NCI-H1417 treated with DMSO at 0.1 percent for 48 hours (cell line): ENCODE measurements around the gene INSM1.
"Not testable (repeated sequence)": the region's sequence is repeated elsewhere in the genome, so short reads cannot be mapped to it uniquely, and the experiment has no call there.

ENCODE experiments used
- DNase-seq: peaks from one replicate; lab custom pipeline; 2025; lab: John Stamatoyannopoulos, UW

INSM1 gene, protein sequence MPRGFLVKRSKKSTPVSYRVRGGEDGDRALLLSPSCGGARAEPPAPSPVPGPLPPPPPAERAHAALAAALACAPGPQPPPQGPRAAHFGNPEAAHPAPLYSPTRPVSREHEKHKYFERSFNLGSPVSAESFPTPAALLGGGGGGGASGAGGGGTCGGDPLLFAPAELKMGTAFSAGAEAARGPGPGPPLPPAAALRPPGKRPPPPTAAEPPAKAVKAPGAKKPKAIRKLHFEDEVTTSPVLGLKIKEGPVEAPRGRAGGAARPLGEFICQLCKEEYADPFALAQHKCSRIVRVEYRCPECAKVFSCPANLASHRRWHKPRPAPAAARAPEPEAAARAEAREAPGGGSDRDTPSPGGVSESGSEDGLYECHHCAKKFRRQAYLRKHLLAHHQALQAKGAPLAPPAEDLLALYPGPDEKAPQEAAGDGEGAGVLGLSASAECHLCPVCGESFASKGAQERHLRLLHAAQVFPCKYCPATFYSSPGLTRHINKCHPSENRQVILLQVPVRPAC

GRCh38 chr20:20367575-20368417, at the start of gene INSM1:
TSS of gene INSM1 (plus strand) at chr20:20368104. CDS start at chr20:20368268, 164 bp downstream.
- DNase-seq, result peak; percentile 98

DNA sequence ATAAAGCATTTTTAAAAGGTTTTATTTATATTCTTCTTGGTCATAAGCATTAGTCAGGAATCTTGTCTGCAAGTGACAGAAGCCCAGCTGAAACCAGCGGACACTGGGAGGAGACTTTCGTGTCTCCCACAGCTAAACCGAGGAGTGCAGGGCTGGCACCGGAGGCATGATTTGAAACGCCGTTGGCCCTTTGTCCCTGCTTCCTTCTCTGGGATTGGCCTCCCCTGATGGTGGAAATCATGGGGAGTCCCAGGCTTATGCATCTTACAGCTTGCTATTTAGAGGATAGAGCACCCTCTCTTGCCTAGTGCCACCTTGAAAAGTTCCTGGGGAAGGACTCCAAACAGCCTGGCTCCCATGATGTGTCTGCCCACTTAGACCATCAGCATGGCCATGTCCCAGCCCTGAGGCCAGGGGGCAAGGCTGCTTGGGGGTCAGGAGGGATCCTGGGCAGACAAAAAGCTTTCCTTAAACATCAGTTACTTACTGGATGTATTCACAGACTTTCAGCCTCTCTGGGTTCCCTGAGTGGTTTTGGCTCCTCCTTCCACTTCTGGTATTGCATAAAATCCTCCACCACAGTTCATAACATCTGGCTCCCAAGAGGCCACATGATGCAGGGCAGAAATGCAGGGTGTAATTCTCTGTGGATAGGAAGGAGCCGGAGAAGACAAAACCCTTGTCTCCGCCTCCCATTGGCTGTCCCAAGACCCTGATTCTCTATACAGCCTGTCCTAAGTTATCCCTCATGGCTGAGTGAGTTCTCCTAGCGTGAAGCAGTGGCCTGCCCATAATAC, 49.3 kb upstream of the INSM1 start:
- DNase-seq, result no peak

DNA sequence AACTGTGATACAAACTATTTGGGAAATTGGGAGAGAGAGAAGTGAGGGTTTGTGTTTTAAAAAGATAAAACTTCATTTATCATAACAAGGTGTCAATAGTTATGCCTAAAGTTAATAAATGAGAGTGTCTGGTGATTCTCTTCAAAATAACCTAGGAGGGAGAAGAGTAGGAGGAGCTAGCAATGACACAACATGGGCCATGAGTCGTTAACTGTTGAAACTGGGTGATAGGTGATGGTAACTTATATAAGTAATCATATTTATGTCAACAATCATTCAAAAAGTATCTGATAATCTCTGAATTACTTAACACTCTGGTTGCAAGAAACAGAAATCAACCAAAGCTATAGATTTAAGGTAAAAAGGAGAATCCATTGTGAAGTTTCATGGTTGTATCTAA, 46.8 kb upstream of the INSM1 start:
- no peak for DNase-seq

- DNase-seq, result no peak
These were observed 46.0 kb upstream of the INSM1 start for GRCh38 chr20:20321917-20322316.

DNA sequence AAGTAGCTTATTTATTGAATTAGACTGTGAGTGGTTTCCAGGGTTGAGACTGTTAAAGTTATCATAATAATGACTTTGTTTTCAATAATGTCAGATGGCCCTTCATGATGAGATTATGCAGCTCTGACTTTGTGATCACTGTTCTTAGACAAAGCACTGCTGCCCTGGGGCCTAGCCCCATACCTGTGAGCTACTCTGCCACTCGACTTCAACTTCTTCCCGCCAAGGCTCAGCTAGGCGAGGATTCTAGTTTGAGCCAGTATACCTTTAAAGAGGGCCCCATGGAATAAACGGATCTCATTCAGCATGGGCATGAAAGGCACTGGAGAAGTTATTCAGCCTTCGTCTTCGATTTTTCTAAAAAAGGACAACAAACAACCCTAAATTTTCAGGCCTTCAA, 45.0 kb upstream of the INSM1 start:
- DNase-seq, result no peak

- DNase-seq, result no peak
These were observed 40.2 kb upstream of the INSM1 start for GRCh38 chr20:20327746-20328145.

- DNase-seq, result no peak
These were observed 38.3 kb upstream of the INSM1 start for GRCh38 chr20:20329564-20329963.

DNA sequence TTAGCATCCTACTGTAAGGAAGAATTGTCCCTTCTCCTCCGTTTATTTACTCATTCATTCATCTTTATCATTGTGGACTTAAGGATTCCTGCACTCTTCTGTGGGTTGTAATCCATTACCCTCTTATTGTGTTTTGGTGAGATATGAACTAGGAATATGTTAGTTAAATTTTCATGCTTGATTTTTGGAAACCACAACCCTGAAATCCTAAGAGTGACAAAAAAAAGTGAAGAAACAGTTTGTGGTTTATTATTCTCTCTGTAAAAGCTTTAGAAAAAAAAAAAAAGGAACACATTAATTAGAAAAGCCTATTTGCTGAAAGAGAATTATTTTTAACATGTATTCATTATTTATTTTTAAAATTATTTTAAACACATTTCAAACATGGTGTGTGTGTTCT, 36.7 kb upstream of the INSM1 start:
- DNase-seq, result no peak

DNA sequence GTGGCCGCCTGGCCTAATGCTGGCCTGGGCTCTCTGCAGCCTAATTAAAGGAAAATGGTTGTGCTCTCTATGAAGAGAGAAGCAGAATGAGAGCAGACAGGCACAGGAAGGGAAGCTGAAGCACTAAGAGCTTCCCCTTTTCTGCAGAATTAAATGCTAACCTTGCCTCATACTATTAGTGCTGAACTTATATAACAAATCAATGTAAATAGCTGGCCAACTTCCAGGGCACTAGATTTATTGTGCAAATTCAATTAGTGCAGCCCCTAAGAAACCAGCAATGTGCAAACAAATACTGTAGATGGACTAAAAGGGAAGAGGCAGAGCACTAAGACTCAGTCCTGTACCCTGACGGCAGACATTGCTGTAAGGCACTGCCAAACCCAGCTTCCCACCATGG, 36.1 kb upstream of the INSM1 start:
- no peak for DNase-seq

DNA sequence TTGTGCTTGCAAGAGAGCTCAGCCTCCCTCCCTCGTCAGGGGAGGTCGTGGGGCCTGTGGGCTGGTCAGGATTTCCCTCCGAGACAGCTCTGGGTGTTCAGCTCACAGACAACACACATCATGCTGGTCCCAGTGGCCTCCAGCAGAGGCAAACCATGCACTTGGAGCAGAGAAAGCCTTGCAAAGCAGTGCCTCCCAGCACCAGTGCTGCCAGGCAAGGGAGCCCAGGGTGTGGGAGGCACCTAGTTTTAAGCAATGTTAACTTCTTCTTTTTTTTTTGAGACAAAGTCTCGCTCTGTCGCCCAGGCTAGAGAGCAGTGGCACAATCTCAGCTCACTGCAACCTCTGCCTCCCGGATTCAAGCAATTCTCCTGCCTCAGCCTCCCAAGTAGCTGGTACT, 34.0 kb upstream of the INSM1 start:
- DNase-seq, result no peak

GRCh38 chr20:20334489-20334888, 33.4 kb upstream of the INSM1 start:
- DNase-seq, result no peak

DNA sequence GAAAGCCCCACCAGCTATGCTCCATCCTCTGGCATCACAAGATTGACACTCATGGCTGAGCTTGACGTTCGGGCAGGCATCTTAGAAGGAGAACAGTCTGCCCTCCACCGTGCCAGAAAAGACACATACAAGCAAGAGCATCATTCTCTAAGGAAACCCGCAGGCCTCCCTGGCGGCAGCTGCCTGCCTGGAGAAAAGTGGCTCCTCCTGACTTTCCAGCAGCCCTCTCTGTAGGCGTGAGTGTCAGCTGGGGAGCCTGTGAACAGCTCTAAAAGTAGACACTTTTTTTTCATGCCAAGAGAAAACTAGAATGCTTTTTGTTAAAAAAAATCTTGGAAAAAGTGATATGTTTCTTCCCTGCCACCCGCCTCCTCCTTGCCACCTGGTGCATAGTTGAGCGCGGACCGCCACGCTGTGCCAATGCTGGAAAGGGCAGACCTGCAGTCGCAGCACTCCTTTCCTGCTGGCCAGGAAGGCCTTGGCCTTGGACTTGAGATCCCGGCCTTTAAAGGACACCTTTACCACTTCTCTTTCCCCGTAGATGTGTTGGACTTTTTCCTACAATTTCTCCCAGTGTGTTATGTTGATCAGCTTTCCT, 29.7 kb upstream of the INSM1 start:
- DNase-seq, result no peak

DNA sequence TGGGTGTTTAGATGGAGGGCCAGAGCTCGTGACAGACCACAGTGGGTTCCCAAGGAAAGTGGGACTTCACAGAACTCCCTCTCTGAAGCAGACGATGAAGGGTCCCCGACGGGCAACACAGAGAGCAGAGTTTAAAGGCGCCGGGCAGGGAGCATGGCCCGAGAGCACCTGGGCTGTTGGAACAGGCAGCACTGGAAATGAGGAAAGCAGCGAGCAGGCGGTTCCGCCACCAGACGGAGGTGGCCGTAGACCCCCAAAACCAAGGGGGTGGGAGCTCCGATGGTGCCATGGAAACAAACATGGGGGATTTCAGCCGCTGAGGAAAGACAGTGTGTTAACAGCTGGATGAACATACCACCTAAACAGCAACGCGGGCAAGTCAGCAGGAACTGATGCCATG, 27.5 kb upstream of the INSM1 start:
- no peak for DNase-seq

- DNase-seq, result no peak
These were observed 26.5 kb upstream of the INSM1 start for GRCh38 chr20:20341371-20341770.

DNA sequence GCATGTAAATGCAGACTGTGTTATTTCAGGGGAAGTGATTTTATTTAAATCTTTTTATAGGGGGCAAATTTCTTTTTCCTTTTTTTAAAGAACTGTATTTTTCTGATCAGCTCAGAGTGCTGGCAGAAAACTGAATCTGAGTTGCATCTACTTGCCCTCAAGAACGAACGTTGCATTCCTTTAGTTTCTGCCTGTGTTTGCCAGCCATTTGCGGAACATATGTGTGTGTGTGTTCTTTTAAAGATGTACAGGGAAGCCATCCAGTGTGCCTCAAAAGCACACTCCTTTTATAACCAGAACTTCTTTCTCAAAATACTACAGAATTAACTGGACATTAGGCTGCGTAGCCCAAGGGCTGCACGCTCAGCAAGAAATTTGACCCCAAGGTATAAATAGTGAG, 25.8 kb upstream of the INSM1 start:
- DNase-seq, result no peak

DNA sequence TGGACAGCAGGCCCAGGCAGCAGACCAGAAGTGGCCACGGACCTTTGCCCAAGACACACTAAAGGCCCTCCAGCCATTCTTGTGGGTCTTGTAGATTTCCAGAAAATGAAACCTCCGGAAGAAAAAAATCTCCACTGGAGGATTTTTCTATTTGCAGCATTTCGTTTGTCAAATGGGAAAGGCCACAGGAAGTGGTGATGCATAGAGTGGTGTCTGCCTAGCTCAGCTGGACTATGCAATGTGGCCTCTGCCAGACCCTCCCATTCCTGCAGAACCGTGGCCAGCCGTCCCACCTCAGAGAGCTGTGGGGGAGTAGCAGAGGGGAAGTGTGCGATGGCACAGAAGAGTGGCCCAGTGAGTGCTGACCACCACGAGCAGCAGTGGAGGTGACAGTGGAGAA, 24.0 kb upstream of the INSM1 start:
- DNase-seq, result no peak

- no peak for DNase-seq
These were observed 23.4 kb upstream of the INSM1 start for GRCh38 chr20:20344476-20344875.

GRCh38 chr20:20353576-20353975, 14.3 kb upstream of the INSM1 start:
- no peak for DNase-seq

- not testable (repeated sequence) for DNase-seq
These were observed 12.4 kb upstream of the INSM1 start for GRCh38 chr20:20355503-20355902.

DNA sequence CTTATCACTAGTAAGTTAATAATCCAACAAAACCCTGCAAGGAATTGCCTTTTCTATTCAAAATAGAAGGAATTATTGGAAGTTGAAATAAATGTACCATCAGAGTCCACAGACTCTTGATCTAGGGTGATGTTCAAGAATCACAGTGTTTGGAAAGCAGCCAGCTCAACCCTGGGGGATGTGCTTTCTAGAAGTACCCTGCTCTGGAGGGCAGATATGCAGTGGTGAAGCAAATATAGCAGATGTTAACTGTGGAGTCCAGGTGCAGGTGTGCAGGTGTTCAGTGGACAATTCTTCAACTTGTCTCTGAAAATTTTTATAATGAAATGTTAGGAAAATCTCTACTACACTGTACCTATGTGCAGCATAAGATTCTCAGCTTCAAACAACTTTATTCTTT, 9.1 kb upstream of the INSM1 start:
- DNase-seq, result no peak

DNA sequence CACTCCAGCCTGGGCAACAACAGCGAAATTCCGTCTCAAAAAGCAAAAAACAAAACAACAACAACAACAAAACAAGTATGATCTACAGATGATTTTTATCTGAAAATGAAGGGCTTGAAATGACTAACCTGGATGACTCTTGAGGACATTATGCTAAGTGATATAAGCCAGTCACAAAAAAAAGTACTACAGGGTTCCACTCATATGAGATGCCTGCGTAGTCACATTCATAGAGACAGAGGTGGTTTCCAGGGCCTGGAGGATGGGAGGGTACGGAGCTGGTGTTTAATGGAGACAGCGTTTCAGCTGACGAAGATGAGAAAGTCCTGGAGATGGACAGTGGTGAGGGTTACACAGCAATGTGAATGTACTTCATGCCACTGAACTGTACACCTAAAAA, 8.3 kb upstream of the INSM1 start:
- DNase-seq, result no peak

GRCh38 chr20:20360464-20360863, 7.4 kb upstream of the INSM1 start:
- DNase-seq, result peak; percentile 50
